GM19463 (cell line): ENCODE measurements around the gene JMJD6.
"Not testable (repeated sequence)": the region's sequence is repeated elsewhere in the genome, so short reads cannot be mapped to it uniquely, and the experiment has no call there.

Experiments used
- ATAC-seq: cut with Tn5 transposase; IDR thresholded peaks from one replicate; pipeline ENCODE4 v1.9.1; 2021; ENCODE audit warnings: mild to moderate bottlenecking, moderate library complexity; ENCODE audit not compliant: unreplicated experiment

Gene JMJD6

DNA sequence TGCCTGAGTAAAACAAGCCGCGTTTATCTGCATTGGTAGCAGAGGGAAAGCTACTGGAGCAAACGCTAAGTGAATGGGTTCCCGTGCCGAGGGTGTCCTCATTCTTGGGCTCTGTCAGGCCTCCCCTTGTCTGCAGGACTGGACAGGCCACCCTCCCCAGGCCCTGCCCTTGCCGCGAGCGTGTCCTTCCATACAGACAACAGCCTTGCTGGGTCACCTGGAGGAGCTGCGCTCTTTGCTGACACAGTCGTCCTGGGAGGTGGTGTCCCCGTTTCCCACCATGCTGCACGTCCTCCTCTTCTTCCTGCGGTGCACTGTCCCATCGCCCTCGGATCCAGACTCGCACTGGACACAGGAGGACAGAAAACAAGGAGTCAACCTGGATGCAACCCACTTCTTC is 7.9 kb downstream of the JMJD6 start:
- ATAC-seq, result no peak

GRCh38 chr17:76716839-76717215 is 9.6 kb downstream of the JMJD6 start:
- no peak for ATAC-seq

GRCh38 chr17:76716146-76716838 is 10.1 kb downstream of the JMJD6 start:
- ATAC-seq, result no peak

DNA sequence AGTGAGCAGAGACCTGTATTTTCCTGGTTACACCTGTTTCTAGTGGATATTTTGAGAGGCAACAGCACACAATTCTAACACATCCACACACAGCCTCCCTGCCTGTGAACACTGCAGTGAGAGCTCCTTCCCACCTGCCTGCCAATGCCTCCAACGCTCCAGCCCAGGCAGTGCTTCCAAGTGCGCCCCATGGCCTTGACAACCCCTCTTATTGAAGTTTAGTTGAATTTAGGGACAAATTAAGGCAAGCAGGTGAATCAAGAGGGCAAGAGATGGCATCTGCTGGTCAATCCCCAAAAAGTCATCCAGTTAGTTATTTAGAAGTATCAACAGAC is 10.9 kb downstream of the JMJD6 start:
- ATAC-seq, result no peak

DNA sequence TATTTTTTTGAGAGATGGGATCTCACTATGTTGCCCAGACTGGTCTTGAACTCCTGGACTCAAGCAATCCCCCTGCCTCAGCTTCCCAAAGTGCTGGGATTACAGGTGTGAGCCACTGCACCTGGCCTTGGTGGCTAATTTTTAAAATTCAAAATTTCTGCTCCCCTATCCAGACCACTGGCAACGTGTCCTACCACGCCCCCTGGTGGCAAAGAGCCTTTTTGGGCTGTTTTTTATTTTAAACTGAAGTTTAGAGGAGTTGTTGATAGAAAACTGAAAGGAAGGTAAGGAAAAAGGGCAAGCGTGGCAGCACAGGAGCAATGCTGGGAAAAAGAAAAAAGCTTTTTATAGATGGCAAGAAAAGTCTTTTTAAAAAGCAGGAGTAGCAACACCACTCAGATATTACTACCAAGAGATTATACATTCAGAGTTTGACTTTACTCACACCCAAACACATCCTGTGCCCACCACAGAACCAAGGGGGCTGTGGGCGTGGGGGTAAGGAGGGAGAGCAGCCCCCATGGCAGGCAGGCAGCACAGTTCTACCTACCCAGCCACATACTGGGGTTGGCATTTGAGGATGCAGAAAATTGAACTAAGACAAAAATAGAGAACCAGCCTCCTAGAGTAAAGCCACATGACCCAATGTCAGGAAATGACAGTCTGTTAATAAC is 11.4 kb downstream of the JMJD6 start:
- no peak for ATAC-seq

DNA sequence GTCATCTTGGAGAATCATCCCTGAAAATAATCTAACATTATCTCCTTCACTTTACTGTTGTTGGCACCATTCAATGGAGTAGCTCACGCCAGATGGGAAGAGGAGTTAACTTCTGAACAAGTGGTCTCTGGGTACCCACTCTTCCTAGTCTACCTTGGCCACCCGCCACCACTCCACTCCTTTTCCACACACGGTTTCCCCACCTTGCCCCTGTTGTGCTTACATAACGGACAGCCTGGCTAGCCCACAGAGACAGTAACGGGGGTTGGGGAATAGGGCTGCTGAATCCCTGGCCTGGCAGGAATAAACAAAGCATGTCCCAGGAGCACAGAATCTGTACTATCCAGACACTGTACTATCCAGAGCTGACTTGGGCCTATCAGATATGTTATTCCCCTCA is 12.1 kb downstream of the JMJD6 start:
- ATAC-seq, result no peak

DNA sequence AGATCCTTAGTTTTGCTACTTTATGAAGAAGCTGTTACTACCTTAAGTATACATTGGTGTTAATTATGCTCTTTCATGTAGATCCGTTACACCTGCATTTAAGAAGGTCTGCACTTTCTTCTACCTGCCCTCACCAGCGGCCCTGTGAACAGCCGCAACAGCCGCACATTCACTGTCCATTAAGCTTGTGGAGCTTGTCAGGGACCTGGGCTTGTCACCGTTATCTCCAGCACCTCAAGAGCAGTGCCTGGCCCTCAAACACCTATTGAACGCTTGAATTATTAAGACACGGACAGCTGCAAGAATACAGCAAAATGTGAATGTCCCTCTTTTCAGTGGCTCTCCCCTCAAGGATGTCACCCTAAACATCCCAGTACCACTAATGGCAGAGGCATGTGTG is 12.6 kb downstream of the JMJD6 start:
- ATAC-seq, result no peak

- ATAC-seq, result not testable (repeated sequence)
Measured at GRCh38 chr17:76712321-76712720, 14.1 kb downstream of the JMJD6 start.

- no peak for ATAC-seq
Measured at GRCh38 chr17:76710863-76711611, 15.4 kb downstream of the JMJD6 start, which contains the start of gene MXRA7. Gene MXRA7 (minus strand): TSS chr17:76710965. CDS start chr17:76710946, 19 bp downstream.

GRCh38 chr17:76709951-76710862 is 16.2 kb downstream of the JMJD6 start:
- not testable (repeated sequence) for ATAC-seq

GRCh38 chr17:76709077-76709950 is 17.1 kb downstream of the JMJD6 start:
- no peak for ATAC-seq

DNA sequence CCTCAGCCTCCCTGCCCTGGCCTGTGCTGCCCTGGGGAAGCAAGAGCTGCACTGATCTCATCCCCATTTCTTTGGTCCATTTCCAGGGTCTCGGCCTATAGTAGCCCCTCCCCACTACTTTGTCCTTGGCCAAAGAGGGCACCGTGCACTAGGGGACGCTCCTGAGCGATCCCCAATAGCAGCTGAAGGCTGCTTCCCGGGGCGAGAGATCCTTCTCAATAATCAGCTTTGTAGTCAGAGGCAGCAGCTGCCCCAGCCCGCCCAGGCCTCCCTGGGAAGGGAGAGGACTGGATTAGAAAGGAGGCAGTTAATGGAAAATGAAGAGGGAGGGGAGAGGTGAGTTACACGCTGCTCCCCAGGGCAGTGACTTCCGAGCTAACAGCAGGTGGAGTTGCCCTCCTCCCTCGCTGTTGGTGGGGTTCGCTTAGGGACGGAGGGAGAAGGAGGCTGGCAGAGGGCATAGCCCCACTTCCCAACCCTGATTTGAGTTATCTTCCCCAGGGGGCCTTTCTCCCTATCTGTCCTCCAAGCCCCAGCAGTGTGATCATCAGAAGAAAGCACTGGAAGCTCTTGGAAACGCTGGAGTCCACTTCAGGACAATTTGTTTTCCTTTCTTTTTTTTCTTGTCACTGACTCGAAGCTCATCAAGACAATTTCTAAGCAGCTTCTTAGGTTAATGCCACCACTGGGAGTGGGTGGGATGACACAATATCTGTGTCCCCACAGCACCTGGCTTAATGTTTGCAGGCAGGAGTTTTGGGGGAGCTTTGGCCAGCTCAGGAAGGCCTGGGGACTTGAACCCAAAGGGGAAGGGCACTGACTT is 18.2 kb downstream of the JMJD6 start:
- ATAC-seq, result no peak

- ATAC-seq, result no peak
Measured at GRCh38 chr17:76706817-76707216, 19.6 kb downstream of the JMJD6 start.

GRCh38 chr17:76704805-76705204 is 21.6 kb downstream of the JMJD6 start:
- ATAC-seq, result no peak

DNA sequence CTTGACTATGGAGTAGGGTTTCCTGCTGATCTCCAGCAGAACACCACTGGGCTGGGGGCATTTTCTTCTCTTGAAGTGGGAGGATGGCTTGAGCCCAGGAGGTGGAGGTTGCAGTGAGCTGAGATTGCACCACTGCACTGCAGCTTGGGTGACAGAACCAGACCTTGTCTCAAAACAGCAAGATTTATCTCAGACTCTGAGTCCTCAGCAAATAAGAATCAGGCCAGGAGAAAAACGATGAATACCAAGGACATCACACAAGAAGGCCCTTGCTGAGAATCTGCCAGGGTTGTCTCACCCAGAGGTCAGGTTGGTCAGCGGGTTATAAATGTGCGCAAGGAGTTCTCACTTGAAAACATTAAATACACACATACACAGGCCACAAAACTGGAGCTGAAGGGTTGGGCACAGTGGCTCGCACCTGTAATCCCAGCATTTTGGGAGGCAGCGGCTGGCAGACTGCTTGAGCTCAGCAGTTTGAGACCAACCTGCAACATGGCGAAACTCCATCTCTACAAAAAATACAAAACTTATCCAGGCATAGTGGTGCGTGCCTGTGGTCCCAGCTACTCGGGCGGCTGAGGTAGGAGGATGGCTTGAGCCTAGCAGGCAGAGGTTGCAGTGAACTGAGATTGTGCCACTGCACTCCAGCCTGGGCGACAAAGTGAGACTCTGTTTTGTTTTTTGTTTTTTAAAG is 23.3 kb downstream of the JMJD6 start:
- ATAC-seq, result no peak

DNA sequence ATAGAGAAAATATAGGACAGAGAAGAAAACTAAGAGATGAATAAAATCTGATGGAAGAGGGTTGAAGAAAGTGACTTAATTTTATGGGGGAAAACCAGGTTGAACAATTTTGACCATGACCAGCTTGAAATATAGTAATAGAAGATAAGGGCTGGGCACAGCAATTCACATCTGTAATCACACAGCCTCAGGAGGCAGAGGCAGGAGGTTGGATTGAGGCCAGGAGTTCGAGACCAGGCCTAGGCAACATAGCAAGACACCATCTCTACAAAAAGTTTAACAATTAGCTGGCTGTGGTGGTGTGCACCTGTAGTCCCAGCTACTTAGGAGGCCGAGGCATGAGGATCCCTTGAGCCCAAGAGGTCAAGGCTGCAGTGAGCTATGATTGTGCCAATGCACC is 24.3 kb downstream of the JMJD6 start:
- no peak for ATAC-seq

GRCh38 chr17:76701471-76701967 is 24.9 kb downstream of the JMJD6 start:
- ATAC-seq, result no peak
